Right lobe of liver (tissue), 4 donors: ENCODE results near the gene ZDHHC1.

ENCODE experiments used
- POLR2A ChIP-seq: fragments of 450-650 bp; IDR thresholded peaks from one replicate; pipeline ENCODE4 v1.6.1; 2017; ENCODE audit warnings: antibody characterized with exemption, mild to moderate bottlenecking
- TF ChIP-seq, protein P1 (sequence below), 4 donors: fragments of 200-600 bp in 3 of 4; fragments of 450-650 bp in 1 of 4; IDR thresholded peaks; one replicate each; pipeline versions ENCODE4 v1.5.1 to v1.8.0; 2016 to 2022; ENCODE audit warnings: antibody characterized with exemption in 4 of 4, mild to moderate bottlenecking in 2 of 4
- donor health status: DM: no; HTN: no; CAD: no.
- donor health status: DM: no; HTN: no; CAD: no.
- donor health status: DM: no; HTN: yes; CAD: no.

GRCh38 chr16:67457611-67458010 lies 41.3 kb upstream of the ZDHHC1 start:
- TF ChIP-seq, protein P1, sequence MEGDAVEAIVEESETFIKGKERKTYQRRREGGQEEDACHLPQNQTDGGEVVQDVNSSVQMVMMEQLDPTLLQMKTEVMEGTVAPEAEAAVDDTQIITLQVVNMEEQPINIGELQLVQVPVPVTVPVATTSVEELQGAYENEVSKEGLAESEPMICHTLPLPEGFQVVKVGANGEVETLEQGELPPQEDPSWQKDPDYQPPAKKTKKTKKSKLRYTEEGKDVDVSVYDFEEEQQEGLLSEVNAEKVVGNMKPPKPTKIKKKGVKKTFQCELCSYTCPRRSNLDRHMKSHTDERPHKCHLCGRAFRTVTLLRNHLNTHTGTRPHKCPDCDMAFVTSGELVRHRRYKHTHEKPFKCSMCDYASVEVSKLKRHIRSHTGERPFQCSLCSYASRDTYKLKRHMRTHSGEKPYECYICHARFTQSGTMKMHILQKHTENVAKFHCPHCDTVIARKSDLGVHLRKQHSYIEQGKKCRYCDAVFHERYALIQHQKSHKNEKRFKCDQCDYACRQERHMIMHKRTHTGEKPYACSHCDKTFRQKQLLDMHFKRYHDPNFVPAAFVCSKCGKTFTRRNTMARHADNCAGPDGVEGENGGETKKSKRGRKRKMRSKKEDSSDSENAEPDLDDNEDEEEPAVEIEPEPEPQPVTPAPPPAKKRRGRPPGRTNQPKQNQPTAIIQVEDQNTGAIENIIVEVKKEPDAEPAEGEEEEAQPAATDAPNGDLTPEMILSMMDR (IDR thresholded peaks at IDR 0.05), result no peak
- TF ChIP-seq POLR2A, result no peak
